ENCODE data around the gene PHOSPHO1. TPM values are rescaled to one million over a fixed set of nuclear protein-coding genes. Genes with fewer than 3 reads are reported as not detected.

The PHOSPHO1 gene
- total RNA-seq, 4 donors from 2014 or later, result 1.0 to 3.7 (median 2.1) TPM; not detected in 1

- in situ Hi-C loops (cut with MboI; ENCODE audit: low sequenced_read_pairs in 4 of 4) (no loop called here), intact Hi-C loops (cut with DNase I; ENCODE audit: low total_unique reads) (no loop called here)
- ATAC-seq (no peak), DNase-seq (no peak)
- Histone ChIP-seq H3K36me3 (no peaks in the 10 kb centered on the region), H3K4me1 (peaks cover 4 to 8% of the 10 kb centered on the region in 2 donors), H3K27me3 (no peaks in the 10 kb centered on the region), H3K9me3 (no peaks in the 10 kb centered on the region), H3K27ac (no peak overlapping the region), H3K4me3 (no peak overlapping the region)
- TF ChIP-seq POLR2A (IDR thresholded peaks at IDR 0.05) (no peak), CTCF (IDR thresholded peaks at IDR 0.05 in 4 of 5, conservative IDR thresholded peaks at IDR 0.05 in 1 of 5) (no peak)
Observed at GRCh38 chr17:49254066-49254465, 23.5 kb upstream of the PHOSPHO1 start.

DNA sequence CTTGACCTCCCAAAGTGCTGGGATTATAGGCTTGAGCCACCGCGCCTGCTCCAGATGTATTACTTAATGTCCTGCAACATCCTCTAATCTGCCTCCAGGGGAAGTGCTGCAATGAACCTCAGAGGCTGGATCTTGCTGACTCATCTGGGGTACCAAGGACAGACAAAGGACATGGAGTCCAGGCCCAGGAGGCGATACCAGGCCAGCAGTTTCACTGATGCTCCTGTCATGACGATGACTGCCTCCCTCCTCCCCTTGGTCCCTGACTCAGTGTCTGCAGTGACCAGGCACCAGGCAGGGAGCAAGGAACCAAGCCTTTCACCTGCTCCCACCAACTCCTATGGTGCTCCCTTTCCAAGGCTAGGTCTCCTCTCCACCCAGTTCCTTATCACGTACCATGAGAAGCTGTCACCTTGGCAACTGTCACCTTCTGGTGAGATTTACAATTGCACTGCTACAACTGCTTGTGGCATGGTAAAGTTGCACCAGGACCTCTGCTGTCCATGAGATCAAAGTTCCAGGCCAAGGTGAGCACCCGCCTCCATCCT, 21.6 kb upstream of the PHOSPHO1 start:
- in situ Hi-C loops (cut with MboI; ENCODE audit: low sequenced_read_pairs in 4 of 4), result no loop called here
- no peaks in the 10 kb centered on the region for H3K9me3 ChIP-seq
- H3K4me1 ChIP-seq, result peaks cover 7 to 10% of the 10 kb centered on the region in 2 donors
- ATAC-seq, result no peak
- intact Hi-C loops (cut with DNase I; ENCODE audit: low total_unique reads), result no loop called here
- TF ChIP-seq POLR2A (IDR thresholded peaks at IDR 0.05), result no peak
- TF ChIP-seq CTCF (IDR thresholded peaks at IDR 0.05 in 4 of 5, conservative IDR thresholded peaks at IDR 0.05 in 1 of 5), result no peak
- no peak for DNase-seq
- no peak overlapping the region for H3K27ac ChIP-seq
- H3K27me3 ChIP-seq, result no peaks in the 10 kb centered on the region
- H3K4me3 ChIP-seq, result no peak overlapping the region
- H3K36me3 ChIP-seq, result no peaks in the 10 kb centered on the region

DNA sequence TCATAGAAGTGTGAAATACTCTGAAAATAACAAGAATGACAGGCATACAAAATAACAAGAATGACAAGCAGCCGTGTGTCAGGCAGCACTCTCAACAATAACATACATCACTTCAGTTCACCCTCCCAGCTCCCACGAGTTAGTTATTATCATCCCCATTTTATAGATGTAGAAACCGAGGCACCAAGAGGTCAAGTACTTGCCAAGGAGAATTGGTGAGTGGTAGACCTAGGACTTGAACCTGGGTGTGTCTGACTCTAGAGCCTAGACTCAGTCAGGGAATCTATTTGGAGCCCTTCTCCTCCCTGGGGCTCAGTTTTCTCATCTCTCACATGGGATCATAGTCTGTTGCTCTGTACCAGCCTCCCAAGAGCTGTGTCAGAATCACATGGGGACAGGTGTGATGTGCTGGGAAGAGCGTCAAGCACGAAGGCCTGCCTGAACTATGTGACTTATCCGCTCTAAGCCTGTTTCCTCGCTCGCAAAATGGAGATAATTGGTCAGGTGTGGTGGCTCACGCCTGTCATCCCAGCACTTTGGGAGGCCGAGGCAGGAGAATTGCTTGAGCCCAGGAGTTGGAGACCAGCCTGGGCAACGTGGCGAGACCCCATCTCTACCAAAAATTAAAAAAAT, 19.4 kb upstream of the PHOSPHO1 start:
- Histone ChIP-seq H3K9me3 (no peaks in the 10 kb centered on the region), H3K27me3 (no peaks in the 10 kb centered on the region), H3K4me3 (no peak overlapping the region), H3K27ac (no peak overlapping the region), H3K36me3 (no peaks in the 10 kb centered on the region), H3K4me1 (peaks cover 7 to 10% of the 10 kb centered on the region in 2 donors)
- in situ Hi-C loops (cut with MboI; ENCODE audit: low sequenced_read_pairs in 4 of 4) (no loop called here), intact Hi-C loops (cut with DNase I; ENCODE audit: low total_unique reads) (no loop called here)
- no peak for TF ChIP-seq POLR2A (IDR thresholded peaks at IDR 0.05)
- no peak for TF ChIP-seq CTCF (IDR thresholded peaks at IDR 0.05 in 4 of 5, conservative IDR thresholded peaks at IDR 0.05 in 1 of 5)
- DNase-seq (no peak), ATAC-seq (no peak)

GRCh38 chr17:49249292-49249794, 18.8 kb upstream of the PHOSPHO1 start:
- in situ Hi-C loops (cut with MboI; ENCODE audit: low sequenced_read_pairs in 4 of 4) (no loop called here), intact Hi-C loops (cut with DNase I; ENCODE audit: low total_unique reads) (no loop called here)
- no peaks in the 10 kb centered on the region for H3K27me3 ChIP-seq
- H3K9me3 ChIP-seq, result no peaks in the 10 kb centered on the region
- peak; percentile 10 to 43 for DNase-seq
- TF ChIP-seq POLR2A (IDR thresholded peaks at IDR 0.05) (no peak), CTCF (IDR thresholded peaks at IDR 0.05 in 4 of 5, conservative IDR thresholded peaks at IDR 0.05 in 1 of 5) (no peak)
- no peak overlapping the region for H3K4me3 ChIP-seq
- no peak overlapping the region for H3K27ac ChIP-seq
- peak in 1 of 2 donors; percentile 53 for ATAC-seq
- H3K36me3 ChIP-seq, result no peaks in the 10 kb centered on the region
- H3K4me1 ChIP-seq, result peaks cover 7 to 10% of the 10 kb centered on the region in 2 donors

All from gastrocnemius medialis (tissue), 4 donors.